Liver (tissue), 9 donors: Measurements from ENCODE around the gene GBX2. TPM values are rescaled to one million over a fixed set of nuclear protein-coding genes. Genes with fewer than 3 reads are reported as not detected.

Experiments used
- DNase-seq: peaks from one replicate; pipeline ENCODE4 v3.0.0-alpha.2; 2017; ENCODE audit warnings: low spot score
- H3K27ac ChIP-seq, 2 donors: one replicate each; pipeline ENCODE4 v1.7.0; 2013; ENCODE audit warnings: inconsistent platforms in 2 of 2, low read length in 2 of 2, control low read depth in 1 of 2, low read depth in 1 of 2, mild to moderate bottlenecking in 1 of 2
- H3K27me3 ChIP-seq, 4 donors: one replicate each; pipeline versions ENCODE4 v1.6.1 to v1.7.0; 2013; ENCODE audit warnings: low read length in 3 of 4, inconsistent platforms in 1 of 4, mild to moderate bottlenecking in 1 of 4, moderate library complexity in 1 of 4; ENCODE audit not compliant: control insufficient read depth in 4 of 4, insufficient read depth in 4 of 4
- H3K36me3 ChIP-seq, 4 donors: one replicate each; pipeline versions ENCODE4 v1.6.1 to v1.7.0; 2013; ENCODE audit warnings: low read length in 3 of 4, mild to moderate bottlenecking in 3 of 4, low read depth in 1 of 4, moderate library complexity in 1 of 4; ENCODE audit not compliant: control insufficient read depth in 4 of 4, insufficient read depth in 3 of 4
- H3K4me1 ChIP-seq, 4 donors: one replicate each; pipeline versions ENCODE4 v1.6.1 to v1.7.0; 2013; ENCODE audit warnings: low read length in 3 of 4, mild to moderate bottlenecking in 3 of 4, moderate library complexity in 1 of 4; ENCODE audit not compliant: control insufficient read depth in 4 of 4, insufficient read depth in 4 of 4
- H3K4me3 ChIP-seq, 3 donors: one replicate each; pipeline versions ENCODE4 v1.6.1 to v1.7.0; 2013; ENCODE audit warnings: low read length in 3 of 3, control low read depth in 1 of 3, low read depth in 1 of 3, mild to moderate bottlenecking in 1 of 3
- H3K9ac ChIP-seq, 2 donors: one replicate each; pipeline ENCODE4 v1.7.0; 2013; ENCODE audit warnings: low read length in 2 of 2, mild to moderate bottlenecking in 2 of 2, moderate library complexity in 2 of 2, control low read depth in 1 of 2, low read depth in 1 of 2
- H3K9me3 ChIP-seq, 4 donors: one replicate each; pipeline versions ENCODE4 v1.6.1 to v1.7.0; 2013; ENCODE audit warnings: low read length in 3 of 4; ENCODE audit not compliant: control insufficient read depth in 4 of 4
- ATF3 ChIP-seq: IDR thresholded peaks from 2 replicates; pipeline ENCODE4 v1.6.1; 2016; ENCODE audit warnings: antibody characterized with exemption
- CTCF ChIP-seq: fragments of 150-350 bp; IDR thresholded peaks from 2 replicates; pipeline ENCODE4 v1.5.1; 2017; ENCODE audit warnings: improper control_type of control experiment, low read depth, low read length; ENCODE audit not compliant: missing input control
- EGR1 ChIP-seq, 2 donors: IDR thresholded peaks; 2 replicates each; pipeline ENCODE4 v1.6.1; 2016 to 2018; ENCODE audit warnings: antibody characterized with exemption in 2 of 2, low read depth in 2 of 2
- FOXA1 ChIP-seq: IDR thresholded peaks from 2 replicates; pipeline ENCODE4 v1.6.1; 2016; ENCODE audit warnings: antibody characterized with exemption
- FOXA2 ChIP-seq: IDR thresholded peaks from 2 replicates; pipeline ENCODE4 v1.6.1; 2016; ENCODE audit warnings: antibody characterized with exemption
- GABPA ChIP-seq, 2 donors: IDR thresholded peaks in 1 of 2; conservative IDR thresholded peaks in 1 of 2; 2 replicates each; pipeline ENCODE4 v1.6.1; 2016; ENCODE audit warnings: antibody characterized with exemption in 2 of 2, mild to moderate bottlenecking in 1 of 2, moderate library complexity in 1 of 2
- HNF4A ChIP-seq, 2 donors: conservative IDR thresholded peaks; 2 replicates each; pipeline ENCODE4 v1.6.1; 2016; ENCODE audit warnings: antibody characterized with exemption in 2 of 2, mild to moderate bottlenecking in 2 of 2
- HNF4G ChIP-seq: IDR thresholded peaks from 2 replicates; pipeline ENCODE4 v1.6.1; 2016; ENCODE audit warnings: antibody characterized with exemption
- JUND ChIP-seq, 2 donors: IDR thresholded peaks; 2 replicates each; pipeline ENCODE4 v1.6.1; 2016; ENCODE audit warnings: antibody characterized with exemption in 2 of 2
- MAX ChIP-seq: IDR thresholded peaks from 2 replicates; pipeline ENCODE4 v1.6.1; 2016; ENCODE audit warnings: antibody characterized with exemption
- NR2F2 ChIP-seq: IDR thresholded peaks from 2 replicates; pipeline ENCODE4 v1.6.1; 2016; ENCODE audit warnings: antibody characterized with exemption
- RAD21 ChIP-seq, 2 donors: IDR thresholded peaks; 2 replicates each; pipeline ENCODE4 v1.6.1; 2016; ENCODE audit warnings: antibody characterized with exemption in 2 of 2, mild to moderate bottlenecking in 2 of 2
- REST ChIP-seq: IDR thresholded peaks from 2 replicates; pipeline ENCODE4 v1.6.1; 2016; ENCODE audit warnings: antibody characterized with exemption, mild to moderate bottlenecking
- RXRA ChIP-seq, 2 donors: IDR thresholded peaks; 2 replicates each; pipeline ENCODE4 v1.6.1; 2017 to 2018; ENCODE audit warnings: antibody characterized with exemption in 2 of 2, mild to moderate bottlenecking in 1 of 2
- SP1 ChIP-seq: IDR thresholded peaks from 2 replicates; pipeline ENCODE4 v1.6.1; 2018; ENCODE audit warnings: antibody characterized with exemption, mild to moderate bottlenecking
- TAF1 ChIP-seq: conservative IDR thresholded peaks from 2 replicates; pipeline ENCODE4 v1.6.1; 2016; ENCODE audit warnings: antibody characterized with exemption, mild to moderate bottlenecking
- YY1 ChIP-seq: IDR thresholded peaks from 2 replicates; pipeline ENCODE4 v1.6.1; 2016; ENCODE audit warnings: antibody characterized with exemption, mild to moderate bottlenecking
- ZBTB33 ChIP-seq: IDR thresholded peaks from 2 replicates; pipeline ENCODE4 v1.6.1; 2016; ENCODE audit warnings: antibody characterized with exemption
- WGBS: extraction: QIAGEN DNeasy Blood & Tissue Kit; methylation state at CpG from one replicate; pipeline ENCODE4 v1.1.7; 2013; 5-methylcytosine and 5-hydroxymethylcytosine counted together
- polyA plus RNA-seq, 2 donors: library from polyadenylated mRNA; stranded (reverse) in 1 of 2; unstranded in 1 of 2; fragments of 200-250 nt in 1 of 2; fragments of >200 nt in 1 of 2; fragmentation: Nextera tagmentation in 1 of 2; extraction: Ambion mirVana in 1 of 2; gene quantifications; one replicate each; pipeline versions ENCODE4 v1.2.1 to v1.2.3, GENCODE V29; 2013 to 2015
- total RNA-seq, 2 donors: library from RNA; depleted of rRNA; stranded (reverse); fragments of >200 nt; gene quantifications; one replicate each; pipeline ENCODE4 v1.2.3, GENCODE V29; 2014
- donor health status: healthy.
- donor health status: healthy.
- donor health status: healthy.
- donor health status: healthy.
- donor health status: healthy.

GBX2 gene
- total and polyA plus RNA-seq, 4 donors = not detected

GRCh38 chr2:236204953-236205352 is 36.8 kb upstream of the GBX2 start:
- WGBS = 86% methylated on average over 5 of the region's 5 CpGs
- no peak for TF ChIP-seq TAF1
- no peak for TF ChIP-seq MAX
- no peak for TF ChIP-seq SP1
- TF ChIP-seq RXRA (IDR thresholded peaks at IDR 0.05) = no peak
- TF ChIP-seq RAD21 (IDR thresholded peaks at IDR 0.05) = no peak
- TF ChIP-seq ATF3 = no peak
- TF ChIP-seq GABPA (IDR thresholded peaks at IDR 0.05 in 1 of 2, conservative IDR thresholded peaks at IDR 0.05 in 1 of 2) = no peak
- no peak for TF ChIP-seq REST
- TF ChIP-seq YY1 = no peak
- no peak for TF ChIP-seq ZBTB33
- TF ChIP-seq NR2F2 = no peak
- no peak for TF ChIP-seq HNF4A (conservative IDR thresholded peaks at IDR 0.05)
- TF ChIP-seq FOXA1 = no peak
- no peak for TF ChIP-seq FOXA2
- no peak for TF ChIP-seq CTCF
- no peak for TF ChIP-seq EGR1 (IDR thresholded peaks at IDR 0.05; ENCODE audit: low read depth in 2 of 2)
- no peak for TF ChIP-seq JUND (IDR thresholded peaks at IDR 0.05)
- no peaks in the 10 kb centered on the region for H3K4me1 ChIP-seq
- DNase-seq = no peak
- no peak overlapping the region for H3K4me3 ChIP-seq
- peaks cover 0 to 3% (median 0%) of the 10 kb centered on the region in 4 donors for H3K27me3 ChIP-seq
- H3K27ac ChIP-seq = no peak overlapping the region
- peaks cover 3 to 14% (median 8%) of the 10 kb centered on the region in 4 donors for H3K9me3 ChIP-seq
- no peak overlapping the region for H3K9ac ChIP-seq
- no peaks in the 10 kb centered on the region for H3K36me3 ChIP-seq

- Histone ChIP-seq H3K9ac (no peak overlapping the region), H3K4me1 (no peaks in the 10 kb centered on the region), H3K36me3 (no peaks in the 10 kb centered on the region), H3K27me3 (no peaks in the 10 kb centered on the region), H3K4me3 (no peak overlapping the region), H3K27ac (no peak overlapping the region), H3K9me3 (peaks cover 0 to 7% (median 3%) of the 10 kb centered on the region in 4 donors)
- WGBS = 53% methylated on average over 7 of the region's 7 CpGs
- no peak for DNase-seq
- TF ChIP-seq HNF4A (conservative IDR thresholded peaks at IDR 0.05) (no peak), YY1 (no peak), SP1 (no peak), MAX (no peak), FOXA1 (no peak), HNF4G (no peak), GABPA (IDR thresholded peaks at IDR 0.05 in 1 of 2, conservative IDR thresholded peaks at IDR 0.05 in 1 of 2) (no peak), JUND (IDR thresholded peaks at IDR 0.05) (no peak), RAD21 (IDR thresholded peaks at IDR 0.05) (no peak), ZBTB33 (no peak), RXRA (IDR thresholded peaks at IDR 0.05) (no peak)
Observed at GRCh38 chr2:236200378-236200777, 32.2 kb upstream of the GBX2 start.
